GM18508 (cell line): ENCODE results near the gene TMED1.

ENCODE experiments used
- ATAC-seq: cut with Tn5 transposase; IDR thresholded peaks from one replicate; pipeline ENCODE4 v1.9.1; 2021; ENCODE audit warnings: moderate number of reproducible peaks; ENCODE audit not compliant: insufficient read depth, unreplicated experiment

TMED1 gene

DNA sequence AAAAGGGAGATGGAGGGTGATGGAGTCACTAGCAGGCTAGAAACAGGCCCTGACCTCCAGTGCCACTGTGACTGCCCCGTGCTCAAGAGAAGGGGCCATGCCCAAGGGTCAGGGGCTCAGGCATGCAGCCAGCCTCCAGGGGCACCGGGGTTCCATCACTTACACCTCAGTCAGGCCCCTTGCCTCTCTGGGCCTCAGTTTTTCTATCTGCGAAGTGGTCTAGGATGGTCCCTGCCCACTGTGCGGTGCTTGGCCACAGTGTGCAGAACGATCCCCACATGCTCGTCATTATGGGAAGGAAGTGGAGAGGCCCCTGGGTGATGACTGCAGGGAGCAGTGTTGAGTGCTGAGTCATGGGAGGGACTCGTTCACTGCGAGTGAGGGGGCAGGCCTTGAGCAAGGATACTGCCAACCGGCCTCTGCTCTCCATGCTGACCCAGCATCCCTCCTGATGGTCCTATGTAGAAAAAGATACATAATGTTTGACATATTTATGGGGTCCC, 23.1 kb downstream of the TMED1 start:
- ATAC-seq, result no peak

DNA sequence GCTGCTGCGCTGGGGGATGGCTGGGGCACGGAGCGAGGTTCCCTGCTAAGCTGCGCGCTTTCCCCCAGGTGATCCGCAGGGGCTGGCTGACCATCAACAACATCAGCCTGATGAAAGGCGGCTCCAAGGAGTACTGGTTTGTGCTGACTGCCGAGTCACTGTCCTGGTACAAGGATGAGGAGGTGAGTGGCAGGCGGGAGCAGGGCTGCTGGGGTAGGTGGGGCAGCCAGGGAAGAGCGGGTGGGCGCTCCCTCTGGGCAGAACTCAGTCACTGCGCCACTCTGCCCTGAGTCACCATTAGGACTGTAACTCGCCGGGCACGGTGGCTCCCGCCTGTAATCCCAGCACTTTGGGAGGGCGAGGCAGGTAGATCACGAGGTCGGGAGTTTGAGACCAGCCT, 23.8 kb downstream of the TMED1 start:
- ATAC-seq, result no peak

DNA sequence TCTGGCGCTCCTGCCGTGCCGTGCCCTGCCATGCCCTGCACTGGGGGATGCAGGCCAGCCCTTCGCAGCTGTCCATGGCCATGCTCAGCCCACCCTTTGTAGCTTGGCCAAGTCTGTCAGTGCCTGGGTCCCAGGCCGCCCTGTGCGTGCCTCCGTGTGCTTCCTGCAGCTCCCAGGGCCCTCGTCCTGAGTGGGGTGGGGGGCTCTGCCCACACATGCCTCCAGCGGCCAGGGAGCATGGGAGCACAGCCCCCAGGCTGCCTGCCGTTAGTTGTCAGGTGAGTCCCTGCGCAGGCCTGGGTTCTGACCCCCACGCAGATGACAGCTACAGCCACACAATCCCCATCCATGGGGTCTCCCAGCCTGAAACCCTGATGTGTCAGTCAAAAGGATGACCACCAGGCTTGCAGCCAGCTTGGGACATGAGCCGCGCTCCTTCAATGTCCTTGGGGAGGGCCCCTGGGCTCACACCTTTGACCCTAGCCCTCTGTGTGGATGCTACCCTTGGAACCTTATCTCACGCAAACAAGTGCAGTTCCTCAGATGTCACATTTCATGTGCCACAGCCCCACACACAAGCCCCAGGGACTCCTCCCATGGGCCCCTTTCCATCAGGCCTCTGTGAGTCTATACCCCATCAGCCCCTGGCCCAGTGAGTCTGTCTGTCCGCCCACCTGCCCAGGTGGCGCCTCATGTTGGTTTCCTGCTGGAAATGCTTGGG, 24.5 kb downstream of the TMED1 start:
- no peak for ATAC-seq

DNA sequence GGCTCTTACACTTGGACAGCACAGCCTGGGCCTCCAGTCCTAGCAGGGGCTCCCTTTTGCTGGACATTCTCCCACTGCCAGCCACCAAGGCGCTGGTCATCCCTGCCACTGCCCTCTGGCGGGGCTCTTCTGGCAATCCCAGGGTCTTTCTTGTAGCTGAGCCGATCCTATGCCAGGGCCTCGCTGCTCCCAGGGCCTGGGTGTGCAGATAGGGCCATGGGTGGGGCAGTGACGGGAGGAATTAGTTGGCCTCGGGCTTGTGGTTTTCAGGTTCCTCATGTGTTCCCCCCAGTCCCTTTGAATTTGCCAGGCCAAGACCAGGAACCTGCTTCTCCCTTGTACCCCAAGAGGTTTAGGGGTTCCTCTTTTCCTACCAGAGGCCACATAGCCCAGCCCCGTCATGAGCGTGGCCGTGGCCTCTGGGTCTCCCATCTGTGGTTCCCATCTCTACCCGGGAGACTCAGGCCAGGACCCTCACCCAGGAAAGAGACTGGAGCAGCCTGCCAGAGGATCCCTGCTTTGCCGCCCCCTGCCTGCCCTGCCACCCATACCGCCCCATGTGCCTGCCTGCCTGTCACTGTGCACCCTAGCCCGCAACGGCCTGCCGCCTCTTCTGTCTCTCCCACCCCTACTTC, 26.2 kb downstream of the TMED1 start:
- no peak for ATAC-seq

DNA sequence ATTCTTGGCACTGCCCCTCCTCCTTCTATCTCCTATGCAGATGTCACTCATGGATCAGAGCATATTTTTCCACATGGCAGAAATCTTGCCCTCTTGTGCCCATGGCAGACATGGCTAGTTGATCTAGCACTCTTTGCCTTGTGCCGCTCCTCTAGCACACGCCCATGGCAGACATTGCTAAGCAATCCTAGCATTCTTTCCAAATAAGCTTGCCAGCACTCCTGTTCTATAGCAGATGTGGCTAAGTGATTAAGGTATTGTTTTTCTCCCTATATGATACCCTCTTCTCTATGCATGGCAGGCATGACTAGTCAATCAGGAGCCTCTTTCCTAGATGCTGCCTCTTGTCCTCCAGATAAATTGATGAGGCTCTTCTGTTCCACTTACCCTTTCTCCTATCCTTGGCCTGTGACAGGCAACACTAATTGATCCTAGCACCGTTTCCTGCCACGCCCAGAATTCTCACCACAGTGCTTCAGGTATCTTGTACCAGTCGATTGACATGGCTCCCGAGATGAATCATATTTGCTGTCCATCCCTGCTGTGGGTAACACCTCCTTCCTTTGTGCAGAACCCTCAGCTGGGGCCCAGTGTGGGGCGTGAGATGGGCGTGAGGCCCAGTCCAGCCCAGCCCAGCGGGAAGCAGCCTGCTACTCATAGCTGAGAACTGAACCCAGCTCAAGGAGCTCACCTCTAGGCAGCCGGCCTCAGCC, 26.9 kb downstream of the TMED1 start:
- ATAC-seq, result no peak

DNA sequence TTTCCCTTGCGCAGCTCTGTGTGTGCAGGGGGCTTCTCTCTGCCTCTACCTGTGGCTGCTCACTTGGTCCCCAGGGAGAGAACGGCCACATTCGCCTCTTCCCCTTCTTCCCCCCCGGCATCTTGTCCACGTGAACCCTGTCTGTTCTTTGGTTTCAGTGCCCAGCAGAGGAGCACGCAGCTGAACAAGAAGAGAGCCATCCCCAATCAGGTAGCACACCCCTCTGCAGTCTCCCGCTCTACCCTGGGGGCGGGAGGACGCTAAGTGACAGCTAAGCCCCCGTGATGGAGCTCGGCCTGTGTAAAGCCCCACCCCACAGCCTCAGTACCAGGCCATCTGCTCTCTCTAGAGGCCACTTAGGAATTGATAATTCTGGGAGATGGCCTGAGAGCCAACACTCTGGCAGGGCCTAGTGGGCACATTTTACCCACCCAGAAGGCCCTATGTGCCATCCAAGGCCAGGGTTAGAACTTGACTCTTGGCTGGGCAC, 30.2 kb downstream of the TMED1 start:
- ATAC-seq, result no peak

DNA sequence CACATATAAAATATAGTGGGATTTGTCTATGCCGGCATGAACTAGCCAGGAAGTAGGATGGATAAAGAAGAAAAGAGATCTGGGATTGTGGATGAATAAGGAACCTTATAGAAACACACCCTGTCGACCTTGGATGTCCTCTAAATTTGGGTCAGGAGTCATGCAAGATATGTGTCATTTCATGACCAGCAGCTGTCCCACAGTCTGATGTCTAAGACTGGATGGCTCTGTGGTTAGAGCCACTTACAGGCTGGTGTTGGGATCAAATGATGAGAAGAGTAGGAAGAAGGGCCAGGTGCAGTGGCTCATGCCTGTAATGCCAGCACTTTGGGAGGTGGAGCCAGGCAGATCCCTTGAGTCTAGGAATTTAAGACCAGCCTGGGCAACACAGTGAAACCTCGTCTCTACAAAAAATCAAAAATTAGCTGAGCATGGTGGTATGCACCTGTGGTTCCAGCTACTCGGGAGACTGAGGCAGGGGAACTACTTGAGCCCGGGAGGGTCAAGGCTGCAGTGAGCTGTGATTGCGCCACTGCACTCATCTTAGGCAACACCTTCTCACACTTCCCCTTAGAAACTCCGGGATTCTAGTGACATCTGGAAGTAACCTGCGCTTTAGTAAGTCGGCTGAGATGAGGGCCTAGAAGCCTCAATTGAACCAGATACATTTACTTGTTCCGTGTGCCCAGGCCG, 30.8 kb downstream of the TMED1 start:
- ATAC-seq, result no peak

DNA sequence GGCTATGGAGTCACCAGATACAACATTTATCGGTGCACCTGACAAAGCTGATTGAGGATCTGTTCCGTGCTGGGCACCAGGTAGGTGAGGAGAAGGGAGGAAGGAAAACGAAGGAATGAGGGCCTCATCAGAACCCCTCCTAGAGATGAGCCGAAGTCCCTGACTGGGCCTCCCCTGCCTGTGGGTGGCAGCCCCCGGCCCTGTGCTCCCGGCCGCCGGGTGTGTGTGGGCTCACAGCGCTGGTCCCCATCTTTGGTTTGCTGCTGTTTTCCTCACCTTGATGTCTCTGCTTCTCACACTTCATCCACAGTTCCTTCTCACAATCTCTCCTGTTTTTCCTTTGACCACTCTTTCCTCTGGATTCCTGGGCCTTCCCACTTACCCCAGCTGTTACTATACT, 32.8 kb downstream of the TMED1 start:
- no peak for ATAC-seq

DNA sequence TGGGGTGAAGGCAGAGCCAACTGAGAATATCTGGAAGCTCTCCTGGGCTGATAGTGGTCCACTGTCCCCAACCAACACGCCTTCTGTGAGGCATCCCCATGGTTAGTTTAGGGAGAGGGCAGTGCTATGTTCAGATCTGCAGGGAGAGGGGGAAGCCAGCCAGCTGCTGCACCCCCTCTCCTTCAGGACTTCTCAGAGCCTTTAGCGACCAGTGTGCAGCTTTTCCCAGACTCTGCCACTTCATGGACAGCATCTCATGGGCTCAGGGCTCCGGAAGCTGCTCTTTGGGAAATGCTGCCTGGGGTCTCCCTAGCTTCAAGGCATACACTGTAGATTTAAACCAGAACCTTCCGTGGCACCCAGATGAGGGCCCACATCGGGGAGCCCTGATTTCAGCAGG, 33.5 kb downstream of the TMED1 start:
- ATAC-seq, result no peak

DNA sequence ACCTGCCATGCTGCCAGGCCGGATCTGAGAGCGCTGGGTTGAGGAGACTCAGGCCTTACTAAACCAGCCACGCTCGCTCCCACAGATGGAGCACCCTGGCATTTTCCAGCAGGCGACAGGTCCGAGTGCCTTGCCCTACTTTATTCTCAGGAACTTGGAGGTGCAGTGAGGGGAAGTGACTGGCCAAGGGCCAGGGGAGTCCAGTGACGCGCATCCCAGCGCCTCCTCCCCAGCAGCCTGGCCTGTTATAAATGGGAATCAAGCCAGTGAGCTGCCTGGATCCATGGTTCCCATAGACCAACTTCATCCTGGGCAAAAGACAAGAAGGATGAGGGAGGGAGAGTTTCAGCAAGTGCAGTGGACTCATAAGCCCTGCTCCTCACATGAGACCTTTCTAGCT, 35.5 kb downstream of the TMED1 start:
- ATAC-seq, result no peak

DNA sequence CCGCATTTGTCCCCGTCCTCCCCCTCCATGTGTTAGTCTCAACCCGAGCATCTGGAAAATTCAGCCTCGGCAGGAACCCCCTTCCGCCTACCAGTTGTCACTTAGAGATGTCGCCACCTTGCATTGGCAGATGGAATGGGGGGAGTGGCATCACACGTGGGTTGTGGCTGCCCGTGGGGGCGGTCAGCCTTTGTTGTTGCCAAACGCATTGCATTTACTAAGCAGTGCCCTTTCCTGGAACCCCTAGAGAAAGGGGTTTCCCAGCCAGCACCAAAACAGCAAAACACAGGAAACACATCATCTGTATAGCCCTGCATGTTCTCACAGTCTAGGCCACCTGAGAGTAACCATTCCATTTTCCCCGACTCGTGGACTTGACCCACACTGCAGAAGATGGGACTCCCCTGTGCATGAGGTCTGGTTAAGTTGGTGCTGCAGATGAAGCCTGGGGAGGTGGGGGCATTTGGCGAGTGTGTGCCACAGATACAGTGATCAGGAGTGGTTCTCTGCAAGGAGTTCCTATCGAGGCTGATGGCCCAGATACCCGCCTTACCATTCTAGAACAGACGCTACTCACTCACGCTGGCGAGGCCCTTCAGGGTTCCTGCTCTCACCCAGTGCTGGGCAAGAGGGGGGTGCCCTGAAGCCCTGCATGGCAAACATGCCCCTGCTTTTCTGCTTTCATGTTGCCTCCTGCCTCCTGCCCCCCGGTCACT, 38.3 kb downstream of the TMED1 start:
- no peak for ATAC-seq

DNA sequence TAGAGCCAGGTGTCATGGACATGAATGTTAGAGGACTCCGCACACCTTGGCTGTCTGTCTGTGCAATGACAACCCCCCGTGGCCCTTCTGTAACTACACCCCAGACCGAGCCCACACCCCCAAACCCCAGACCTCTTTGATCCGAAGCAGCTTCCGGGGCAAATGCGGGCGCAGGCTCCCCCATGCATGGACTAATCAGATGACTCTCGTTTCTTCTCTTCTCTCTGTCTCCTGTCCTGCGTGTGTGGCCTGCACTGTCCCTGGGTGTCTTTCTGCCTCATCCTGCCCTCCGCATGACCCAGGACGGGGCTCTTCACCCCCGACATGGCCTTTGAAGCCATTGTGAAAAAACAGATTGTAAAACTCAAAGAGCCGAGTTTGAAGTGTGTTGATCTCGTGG, 38.9 kb downstream of the TMED1 start:
- ATAC-seq, result no peak

DNA sequence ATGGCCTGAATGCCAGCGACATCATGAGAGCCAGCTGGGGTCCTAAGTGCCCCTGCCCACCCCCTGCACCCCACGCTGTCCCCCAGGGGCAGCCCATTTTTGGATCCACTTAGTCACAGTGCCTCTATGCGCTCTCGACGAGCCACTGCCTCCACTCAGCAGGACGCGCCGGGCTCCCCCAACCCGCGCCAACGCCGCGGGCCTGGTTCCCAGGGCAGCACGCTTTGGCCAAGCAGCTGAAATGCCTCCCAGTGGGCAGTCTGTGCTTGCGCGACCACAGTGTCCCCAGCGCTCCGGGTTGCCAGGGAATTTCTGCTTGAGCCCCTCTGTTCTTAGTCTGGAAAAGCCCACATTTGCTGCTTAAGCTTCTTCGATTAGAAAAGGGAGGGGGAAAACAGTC, 39.4 kb downstream of the TMED1 start:
- no peak for ATAC-seq

DNA sequence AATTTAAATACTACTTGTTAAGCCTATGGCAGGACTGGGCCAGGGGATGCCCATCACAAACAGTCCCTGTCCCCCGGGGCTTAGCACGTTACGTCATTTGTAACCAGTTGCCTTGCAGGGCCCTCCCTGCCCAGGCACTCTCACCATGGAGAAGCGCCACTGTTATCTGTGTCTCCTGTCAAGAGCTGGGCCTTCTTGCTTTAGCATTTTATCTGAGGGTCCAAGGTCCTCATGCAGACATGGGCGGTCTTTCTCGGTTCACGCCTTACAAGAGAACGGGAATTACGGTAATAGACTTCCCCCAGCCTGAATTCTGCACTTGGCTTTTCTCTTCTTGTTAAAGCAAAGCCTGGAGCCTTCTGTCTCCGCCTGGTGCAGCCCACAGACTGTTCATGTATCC, 46.1 kb downstream of the TMED1 start:
- ATAC-seq, result no peak

DNA sequence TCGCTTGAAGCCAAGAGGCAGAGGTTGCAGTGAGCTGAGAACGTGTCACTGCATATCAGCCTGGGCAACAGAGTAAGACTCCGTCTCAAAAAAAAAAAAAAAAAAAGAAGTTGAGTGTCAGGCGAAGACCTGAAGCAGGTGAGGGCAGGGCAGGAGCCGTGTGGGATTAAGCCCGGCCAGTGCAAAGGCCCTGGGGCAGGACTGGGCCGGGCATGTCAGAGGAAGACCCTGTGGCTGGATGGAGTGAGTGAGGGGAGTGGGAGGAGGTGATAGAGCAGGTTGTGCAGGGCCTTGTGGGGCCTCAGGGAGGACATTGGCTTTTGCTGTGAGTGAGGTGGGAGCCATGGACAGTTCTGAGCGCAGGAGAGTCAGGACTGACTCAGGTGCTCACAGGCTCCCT, 47.9 kb downstream of the TMED1 start:
- no peak for ATAC-seq

DNA sequence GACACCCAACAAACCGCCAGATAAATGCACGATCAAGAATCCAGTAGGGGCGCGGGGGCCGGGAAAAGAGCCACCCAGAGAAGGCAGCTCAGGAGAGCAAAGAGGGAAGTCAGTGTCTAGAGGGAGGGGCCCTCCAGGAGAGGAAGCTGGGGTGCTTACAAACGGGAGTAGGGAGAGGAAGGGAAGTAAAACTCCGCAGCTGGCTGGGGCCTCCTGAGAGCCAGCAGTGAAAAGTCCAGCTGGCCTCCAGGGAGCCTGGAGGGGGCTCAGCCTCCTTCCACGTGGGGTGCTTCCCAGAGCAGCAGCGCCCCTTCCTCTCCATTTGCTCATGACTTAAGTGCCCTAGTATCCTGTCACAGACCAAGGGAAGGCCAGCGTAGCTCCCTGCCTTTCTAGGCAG, 51.8 kb downstream of the TMED1 start:
- no peak for ATAC-seq

DNA sequence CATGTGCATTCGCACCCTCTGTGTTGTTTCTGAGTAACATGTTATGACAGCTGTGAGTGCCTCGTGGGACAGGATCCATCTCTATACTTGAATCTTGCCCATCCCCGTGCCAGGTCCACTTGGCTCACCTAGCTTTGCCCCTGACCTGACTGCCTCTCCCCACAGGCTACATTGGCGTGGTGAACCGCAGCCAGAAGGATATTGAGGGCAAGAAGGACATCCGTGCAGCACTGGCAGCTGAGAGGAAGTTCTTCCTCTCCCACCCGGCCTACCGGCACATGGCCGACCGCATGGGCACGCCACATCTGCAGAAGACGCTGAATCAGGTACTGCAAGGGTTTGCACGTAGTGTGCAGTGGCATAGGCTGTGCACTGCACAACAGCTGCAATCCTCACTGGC, 53.2 kb downstream of the TMED1 start:
- no peak for ATAC-seq
